Activated CD4-positive, CD25-positive, alpha-beta regulatory T cell (primary cell): ENCODE results near the gene GRIFIN.

Experiments
- DNase-seq, 4 experiments: peaks; one replicate each; lab custom pipeline; 2025; lab: John Stamatoyannopoulos, UW

GRIFIN gene

GRCh38 chr7:2476298-2476697 lies at the start of gene GRIFIN:
GRIFIN (minus strand) TSS chr7:2476398; CDS start chr7:2476383, 15 bp downstream.
- no peak for DNase-seq

- no peak for DNase-seq
Measured at GRCh38 chr7:2524808-2525657, 48.8 kb upstream of the GRIFIN start.

GRCh38 chr7:2523941-2524807 lies 48.0 kb upstream of the GRIFIN start:
- no peak for DNase-seq

- no peak for DNase-seq
Measured at GRCh38 chr7:2523461-2523936, 47.3 kb upstream of the GRIFIN start.

GRCh38 chr7:2522780-2523433 lies 46.7 kb upstream of the GRIFIN start:
- DNase-seq = no peak

- DNase-seq = peak; percentile 23 to 42 (median 40)
Measured at GRCh38 chr7:2521952-2522591, 45.9 kb upstream of the GRIFIN start.

- no peak for DNase-seq
Measured at GRCh38 chr7:2521341-2521745, 45.1 kb upstream of the GRIFIN start.

- DNase-seq = no peak
Measured at GRCh38 chr7:2520761-2521290, 44.6 kb upstream of the GRIFIN start.

GRCh38 chr7:2520131-2520760 lies 44.0 kb upstream of the GRIFIN start:
- no peak for DNase-seq

- DNase-seq = peak; percentile 66 to 81 (median 69)
Measured at GRCh38 chr7:2519119-2519930, 43.1 kb upstream of the GRIFIN start, which contains the start of gene LFNG. LFNG (plus strand) TSS chr7:2519774; CDS start chr7:2519862, 88 bp downstream.

GRCh38 chr7:2518737-2519118 lies 42.5 kb upstream of the GRIFIN start:
- no peak for DNase-seq

GRCh38 chr7:2517678-2518507 lies 41.7 kb upstream of the GRIFIN start:
- DNase-seq = no peak

GRCh38 chr7:2517026-2517425 lies 40.8 kb upstream of the GRIFIN start:
- no peak for DNase-seq

- DNase-seq = no peak
Measured at GRCh38 chr7:2516194-2516555, 40.0 kb upstream of the GRIFIN start.

- DNase-seq = no peak
Measured at GRCh38 chr7:2515424-2516193, 39.4 kb upstream of the GRIFIN start.

GRCh38 chr7:2514473-2515423 lies 38.5 kb upstream of the GRIFIN start:
- DNase-seq = no peak

- DNase-seq = no peak
Measured at GRCh38 chr7:2513702-2514101, 37.5 kb upstream of the GRIFIN start.
